Activated CD8-positive, alpha-beta memory T cell treated with anti-CD3 and anti-CD28 coated beads, Interleukin-2, amount 50 U/mL, for 24 hours (primary cell): Measurements from ENCODE around the gene CDC14A.

Source experiments
- DNase-seq: peaks from one replicate; pipeline ENCODE4 v3.0.0-alpha.2; 2020; ENCODE audit errors: extremely low read depth

Gene CDC14A

GRCh38 chr1:100448366-100448765, 96.1 kb downstream of the CDC14A start:
- DNase-seq = no peak

- DNase-seq = no peak
Observed at GRCh38 chr1:100449477-100449876, 97.2 kb downstream of the CDC14A start.

GRCh38 chr1:100452641-100453040, 100.3 kb downstream of the CDC14A start:
- DNase-seq = no peak

- no peak for DNase-seq
Observed at GRCh38 chr1:100455478-100456072, 103.3 kb downstream of the CDC14A start.

- no peak for DNase-seq
Observed at GRCh38 chr1:100456880-100457279, 104.6 kb downstream of the CDC14A start.

- no peak for DNase-seq
Observed at GRCh38 chr1:100457683-100458082, 105.4 kb downstream of the CDC14A start.

- no peak for DNase-seq
Observed at GRCh38 chr1:100458661-100459357, 106.5 kb downstream of the CDC14A start.

- peak; percentile 28 for DNase-seq
Observed at GRCh38 chr1:100459358-100460114, 107.2 kb downstream of the CDC14A start.

- DNase-seq = no peak
Observed at GRCh38 chr1:100461222-100461621, 108.9 kb downstream of the CDC14A start.

- DNase-seq = no peak
Observed at GRCh38 chr1:100462326-100463025, 110.2 kb downstream of the CDC14A start.

GRCh38 chr1:100463791-100464424, 111.6 kb downstream of the CDC14A start:
- DNase-seq = peak; percentile 23

- DNase-seq = no peak
Observed at GRCh38 chr1:100469578-100469977, 117.3 kb downstream of the CDC14A start.

GRCh38 chr1:100474834-100475233, 122.5 kb downstream of the CDC14A start:
- no peak for DNase-seq

GRCh38 chr1:100476735-100477290, 124.5 kb downstream of the CDC14A start:
- no peak for DNase-seq

- DNase-seq = no peak
Observed at GRCh38 chr1:100478816-100479215, 126.5 kb downstream of the CDC14A start.

GRCh38 chr1:100479620-100480338, 127.5 kb downstream of the CDC14A start:
- DNase-seq = no peak

GRCh38 chr1:100481303-100481702, 129.0 kb downstream of the CDC14A start:
- no peak for DNase-seq

GRCh38 chr1:100482167-100482566, 129.9 kb downstream of the CDC14A start:
- no peak for DNase-seq

GRCh38 chr1:100482748-100483147, 130.4 kb downstream of the CDC14A start:
- no peak for DNase-seq

- no peak for DNase-seq
Observed at GRCh38 chr1:100483230-100483629, 130.9 kb downstream of the CDC14A start.

- DNase-seq = no peak
Observed at GRCh38 chr1:100485855-100486258, 133.6 kb downstream of the CDC14A start.
